Caki2 (cell line): Measurements from ENCODE around the gene PSMG3. TPM values are rescaled to one million over a fixed set of nuclear protein-coding genes. Genes with fewer than 3 reads are reported as not detected.

ENCODE experiments used
- DNase-seq: peaks from one replicate; pipeline ENCODE4 v3.0.0-alpha.2; 2015; ENCODE audit warnings: low read depth
- in situ Hi-C: cut with HindIII; loops from 2 replicates; pipeline ENCODE4 v1.10.0; 2016; ENCODE audit warnings: low sequenced_read_pairs, low pct_unique_long_range_greater_than_20kb, mixed read lengths
- total RNA-seq: library from RNA; depleted of rRNA; stranded (reverse); fragments of >200 nt; shearing (Covaris generic); gene quantifications from 2 replicates; pipeline ENCODE4 v1.2.3, GENCODE V29; 2014; ENCODE audit warnings: low replicate concordance

Gene PSMG3
- total RNA-seq, 1 experiment from 2014 or later, result 106 TPM

DNA sequence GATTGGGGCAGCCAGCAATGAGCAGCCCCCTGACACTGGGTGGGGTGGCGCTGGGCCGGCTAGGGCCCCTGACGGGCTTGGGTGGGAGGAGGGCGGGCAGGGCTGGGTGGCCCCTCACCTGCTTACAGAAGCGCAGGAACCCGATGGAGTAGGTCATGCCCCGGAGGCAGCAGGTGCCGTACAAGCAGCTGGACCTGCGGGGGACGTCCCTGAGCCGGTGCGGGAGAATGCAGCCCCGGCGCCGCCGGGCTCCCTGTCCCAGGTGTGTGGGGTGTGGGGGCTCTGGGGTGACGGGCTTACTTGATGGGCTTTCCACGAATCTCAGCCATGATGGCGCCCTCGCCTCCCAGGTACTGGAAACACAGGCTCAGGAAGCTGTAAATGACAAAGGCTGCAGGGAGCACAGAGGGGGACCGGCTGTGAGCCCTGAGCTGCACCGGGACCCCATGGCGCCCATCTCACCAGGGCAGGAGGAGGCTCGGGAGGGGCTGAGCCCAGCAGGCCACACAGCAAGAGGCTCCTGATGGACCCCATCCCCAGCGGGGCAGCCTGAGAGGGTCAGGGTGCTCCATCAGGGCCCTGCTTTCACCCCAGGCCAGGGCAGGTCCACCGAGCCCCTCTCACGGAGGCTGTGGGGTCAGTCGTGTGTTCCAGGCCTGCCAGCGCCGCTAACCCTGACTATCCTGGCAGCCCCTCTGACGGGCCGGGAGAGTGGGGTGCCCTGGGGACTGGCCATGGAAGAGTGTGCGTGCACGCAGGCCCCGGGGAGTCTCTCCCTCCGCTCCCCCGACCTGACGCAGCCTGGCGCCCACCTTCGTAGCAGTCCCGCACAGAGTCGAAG is 19.6 kb downstream of the PSMG3 start:
- DNase-seq, result no peak
- in situ Hi-C loops, result no loop called here

DNA sequence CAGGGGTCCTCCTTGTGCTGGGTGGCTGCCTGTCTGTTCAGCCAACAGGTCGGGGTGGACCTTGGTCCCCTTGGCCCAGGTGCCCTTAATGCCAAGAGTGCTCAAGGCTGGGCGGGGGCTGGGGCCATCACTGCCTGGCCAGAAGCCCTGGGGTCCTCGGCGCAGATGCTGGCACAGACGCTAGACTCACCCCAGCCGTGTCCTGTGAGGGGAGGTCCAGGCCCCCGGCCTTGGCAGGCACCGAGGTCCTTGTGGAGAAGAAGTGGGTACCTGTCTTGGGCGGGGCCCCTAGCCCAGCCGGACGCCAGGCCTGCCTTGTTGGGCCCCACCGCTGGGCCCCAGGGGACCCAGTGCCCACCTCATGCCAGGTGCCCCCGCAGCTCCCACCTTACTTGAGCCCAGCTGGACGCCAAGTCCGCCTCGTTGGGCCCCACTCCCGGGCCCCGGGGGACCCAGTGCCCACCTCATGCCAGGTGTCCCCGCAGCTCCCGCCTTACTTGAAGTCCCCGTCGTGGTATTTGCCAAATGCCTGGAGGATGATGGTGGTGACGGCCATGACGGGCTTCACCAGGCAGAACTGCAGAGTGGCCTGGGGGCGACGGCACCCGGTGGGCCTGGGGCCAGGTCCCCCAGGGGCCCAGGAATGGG is 20.4 kb downstream of the PSMG3 start:
- in situ Hi-C loops, result no loop called here
- no peak for DNase-seq

DNA sequence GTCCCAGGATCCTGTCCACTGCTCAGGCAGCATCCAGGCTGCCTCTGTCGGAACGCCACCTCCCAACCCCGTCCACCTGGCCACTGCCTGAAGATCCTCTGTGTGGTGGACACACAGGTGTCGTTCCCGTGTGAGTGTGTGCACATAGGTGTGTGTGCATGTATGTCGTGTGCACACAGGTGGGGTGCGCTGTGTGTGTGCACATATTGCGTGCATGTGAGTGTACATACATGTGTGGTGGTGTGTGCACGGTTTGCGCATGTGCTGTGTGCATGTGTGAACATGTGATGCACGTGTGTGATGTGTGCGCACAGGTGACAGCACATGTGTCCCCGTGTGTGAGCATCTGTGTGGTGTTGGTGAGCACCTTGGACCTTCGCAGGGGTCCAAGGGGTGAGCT is 20.9 kb downstream of the PSMG3 start:
- in situ Hi-C loops, result no loop called here
- no peak for DNase-seq

DNA sequence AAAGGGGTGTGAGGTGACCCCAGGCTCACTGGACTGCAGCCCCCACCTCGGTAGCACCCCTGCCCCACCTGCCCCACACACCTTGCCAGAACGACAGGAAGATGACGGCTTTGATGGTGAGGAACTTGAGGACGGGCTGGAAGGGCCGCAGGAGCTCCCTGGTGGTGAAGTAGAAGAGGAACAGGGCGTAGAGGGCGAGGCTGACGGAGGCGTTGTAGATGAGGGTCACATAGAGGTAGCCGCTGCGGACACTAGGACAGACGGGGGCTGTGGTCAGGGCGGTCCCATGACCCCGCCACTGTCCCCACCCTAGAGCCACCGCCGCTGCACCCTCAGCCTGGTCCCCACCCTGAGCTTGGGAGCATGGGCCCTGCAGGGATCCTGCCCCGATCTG is 21.4 kb downstream of the PSMG3 start:
- in situ Hi-C loops, result no loop called here
- no peak for DNase-seq

DNA sequence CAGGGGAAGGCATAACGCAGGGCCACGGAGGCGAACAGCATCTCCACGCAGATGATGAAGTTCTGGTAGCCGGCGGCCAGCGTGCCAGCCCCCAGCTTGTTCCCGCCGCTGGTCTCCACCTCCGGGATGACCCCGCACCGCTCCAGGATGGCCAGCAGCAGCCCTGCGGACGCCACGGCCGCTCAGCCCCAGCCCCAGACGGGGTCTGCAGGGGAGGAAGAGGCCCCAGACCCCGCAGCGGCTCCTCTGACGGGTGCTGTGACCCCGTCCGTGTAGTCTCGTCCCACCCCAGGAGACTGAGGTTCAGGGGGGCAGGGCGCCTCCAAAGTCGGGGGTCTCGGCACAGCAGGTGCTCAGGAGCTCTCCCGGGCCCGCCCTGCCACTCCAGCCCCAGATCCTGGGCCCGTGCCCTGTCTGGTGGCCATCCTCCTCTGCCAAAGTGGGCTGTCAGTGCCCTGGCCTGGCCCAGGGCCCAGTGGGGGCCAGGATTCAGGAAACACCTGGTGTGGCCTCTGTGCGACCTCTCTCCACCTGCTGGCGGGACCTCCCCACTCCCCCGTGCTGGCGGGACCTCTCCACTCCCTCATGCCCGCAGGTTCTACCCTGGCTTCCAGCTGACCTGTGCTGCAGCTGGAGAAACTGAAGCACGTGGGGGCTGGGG is 21.9 kb downstream of the PSMG3 start:
- DNase-seq, result no peak
- in situ Hi-C loops, result no loop called here

DNA sequence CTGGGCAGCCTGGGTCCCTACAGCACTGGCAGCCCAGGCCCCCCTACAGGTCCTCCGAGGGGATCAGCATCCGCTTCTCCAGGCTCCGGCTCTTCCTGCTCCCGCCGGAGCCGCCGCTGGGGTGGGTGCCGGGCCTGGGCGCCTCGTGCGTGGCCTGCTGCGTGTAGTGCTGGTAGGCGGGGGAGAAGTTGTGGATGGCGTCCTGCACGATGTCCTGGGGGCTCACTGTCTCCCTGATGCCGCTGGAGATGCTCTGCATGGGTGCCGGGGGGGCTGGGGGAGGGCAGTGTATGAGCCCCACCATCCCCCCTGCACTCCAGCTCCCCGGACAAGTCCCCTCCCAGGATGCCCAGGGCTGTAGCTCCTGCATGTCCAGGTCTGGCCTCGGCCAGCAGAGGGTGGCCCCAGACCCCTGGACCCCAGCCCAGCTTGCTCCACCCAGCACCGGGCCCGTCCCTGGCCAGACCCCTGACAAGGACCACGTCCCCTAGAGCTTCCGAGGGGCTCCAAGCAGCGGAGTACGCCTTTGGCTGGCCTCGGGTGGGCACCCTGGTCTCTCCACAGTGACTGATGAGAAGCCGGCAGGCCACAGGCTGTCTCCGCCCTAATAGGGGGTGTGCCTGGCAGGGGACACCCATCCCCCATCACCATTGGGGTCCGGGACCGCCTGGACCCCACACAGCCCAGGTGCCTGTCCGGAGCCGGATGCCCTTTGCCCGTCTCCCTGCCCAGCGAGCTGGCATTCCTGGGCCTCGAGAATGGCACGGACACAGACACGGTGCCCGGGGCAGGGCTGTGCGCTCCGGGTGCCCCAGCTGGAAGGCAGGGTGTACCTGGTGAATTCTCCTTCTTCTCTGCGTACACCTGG is 22.7 kb downstream of the PSMG3 start:
- in situ Hi-C loops, result no loop called here
- no peak for DNase-seq

DNA sequence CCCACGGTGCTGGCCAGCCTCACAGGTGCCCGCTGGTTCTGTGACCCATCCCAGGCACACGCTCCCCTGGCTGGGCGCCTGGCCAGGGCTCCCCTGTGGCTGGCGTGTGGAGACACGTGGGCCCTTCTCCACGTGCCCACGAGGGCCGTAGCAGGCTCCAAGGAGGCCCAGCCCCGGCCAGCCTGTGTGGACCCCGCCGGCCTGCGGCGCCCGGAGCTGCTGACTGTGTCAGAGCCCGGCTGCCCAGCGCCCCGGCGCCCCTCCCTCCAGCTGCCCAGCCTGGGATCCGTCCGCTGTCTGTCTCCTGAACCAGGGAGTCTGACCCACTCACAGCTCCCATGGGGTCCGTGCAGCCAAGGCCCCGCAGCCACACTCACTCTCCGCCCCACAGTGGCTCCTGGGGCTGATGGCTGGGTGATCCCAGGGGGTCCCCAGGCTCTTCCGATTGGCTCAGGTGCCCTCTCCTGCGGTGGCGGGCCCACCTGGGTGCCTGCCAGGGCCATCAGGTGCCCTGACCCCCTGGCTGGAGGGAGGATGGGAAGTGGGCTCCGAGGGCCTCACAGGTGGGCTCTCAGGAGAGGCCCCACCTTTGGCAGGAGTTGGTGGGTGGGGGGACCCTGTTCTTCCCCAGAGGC is 23.4 kb downstream of the PSMG3 start:
- no peak for DNase-seq
- in situ Hi-C loops, result no loop called here

DNA sequence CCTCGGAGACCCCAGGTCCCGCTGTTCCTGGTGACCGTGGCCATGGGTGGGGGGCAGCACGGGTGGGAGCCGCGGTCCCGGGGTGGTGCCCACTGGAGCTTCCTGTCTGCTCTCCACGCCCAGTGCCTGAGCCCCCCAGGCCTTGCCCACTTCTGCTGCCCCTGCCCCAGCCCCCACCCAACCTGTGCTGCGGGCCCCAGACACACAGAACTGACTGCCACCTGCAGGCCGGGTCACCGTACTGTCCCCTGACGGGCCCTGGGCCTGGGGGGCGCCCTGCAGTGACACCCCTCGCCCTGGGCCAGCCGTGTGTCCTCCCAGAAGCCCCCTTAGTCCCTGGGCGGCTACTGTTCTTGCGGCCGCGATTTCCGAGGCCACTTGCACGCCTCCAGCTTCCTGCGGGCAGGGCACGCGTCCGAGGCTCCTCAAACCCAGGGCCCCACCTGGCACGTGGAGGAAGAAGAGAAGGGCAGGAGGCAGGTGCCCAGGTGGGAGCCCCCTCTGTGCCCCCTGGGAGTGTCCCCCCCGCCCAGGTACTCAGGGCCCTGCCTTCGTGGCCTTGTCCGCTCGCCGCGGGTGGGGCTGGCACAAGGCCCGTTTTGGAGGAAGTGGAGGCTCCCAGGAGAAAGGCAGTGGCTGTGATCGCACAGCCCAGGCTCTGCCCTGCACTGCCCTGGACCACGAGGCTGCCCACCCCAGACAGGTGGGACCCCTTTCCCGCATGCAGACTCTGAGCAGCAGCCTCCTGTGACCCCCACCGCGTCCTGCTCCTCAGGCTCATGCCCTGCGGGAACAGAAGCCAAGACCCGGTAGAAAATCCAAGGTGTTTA is 24.2 kb downstream of the PSMG3 start:
- in situ Hi-C loops, result no loop called here
- no peak for DNase-seq

DNA sequence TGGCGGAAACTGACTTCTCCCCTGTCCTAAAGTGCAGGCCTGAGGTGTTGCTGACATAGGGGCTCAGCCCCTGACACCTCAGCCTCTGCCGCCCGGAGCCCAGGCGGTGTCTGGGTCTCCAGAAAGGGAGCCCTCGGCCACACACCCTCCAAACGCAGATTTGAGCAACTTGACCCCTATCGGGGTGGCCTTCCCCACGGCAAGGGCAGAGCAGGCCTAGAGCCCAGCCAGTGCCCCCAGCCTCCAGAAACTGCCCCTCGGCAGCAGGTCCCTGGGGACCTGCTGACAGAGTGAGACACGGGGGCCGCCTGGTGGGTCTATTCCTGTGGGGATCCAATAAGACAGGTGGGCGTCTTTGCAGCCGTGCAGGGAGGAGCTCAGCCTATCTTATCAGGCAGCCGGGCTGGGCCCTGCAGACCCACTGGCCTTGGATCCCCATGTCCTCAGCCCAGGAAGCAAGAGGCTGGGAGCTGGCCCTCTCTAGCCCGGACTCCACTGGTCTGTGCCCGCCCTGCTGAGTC is 24.9 kb downstream of the PSMG3 start:
- in situ Hi-C loops, result no loop called here

DNA sequence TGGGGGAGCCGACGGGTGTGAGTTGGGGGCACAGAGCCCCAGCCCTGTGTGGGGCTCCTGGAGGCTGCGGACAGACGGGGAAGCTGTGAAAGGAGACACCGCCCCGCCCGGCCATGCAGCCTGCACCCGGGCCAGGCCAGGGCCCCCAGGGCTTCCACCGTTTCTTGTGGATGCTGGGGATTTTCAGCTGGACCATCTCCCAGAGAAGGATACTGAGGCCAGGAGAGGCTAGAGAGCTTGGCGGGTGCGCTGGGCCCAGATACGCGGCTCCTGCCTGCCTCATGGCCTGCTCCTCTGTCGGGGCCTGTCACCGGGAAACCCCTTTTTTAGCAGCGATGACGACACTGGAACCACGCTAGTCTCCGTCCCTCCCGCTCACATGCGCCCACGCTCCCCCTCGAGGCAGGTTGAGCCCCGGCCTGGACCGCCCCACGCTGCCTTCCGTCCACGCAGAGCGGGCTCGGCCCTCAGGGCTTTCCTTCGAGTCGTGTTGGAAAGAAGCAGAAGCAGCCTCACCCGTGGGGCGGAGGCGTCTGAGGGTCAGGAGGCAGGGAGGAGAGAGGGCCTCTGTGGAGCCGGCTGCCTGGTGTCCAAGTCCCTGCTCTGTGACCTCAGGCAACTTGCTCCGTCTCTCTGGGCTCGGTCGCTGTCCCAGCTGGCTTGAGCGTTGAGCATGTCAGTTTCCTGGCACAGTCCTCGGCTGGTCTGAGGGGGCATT is 25.5 kb downstream of the PSMG3 start:
- no peak for DNase-seq

More for the DNA sequence above, 24.9 kb downstream of the PSMG3 start:
- no peak for DNase-seq

DNA sequence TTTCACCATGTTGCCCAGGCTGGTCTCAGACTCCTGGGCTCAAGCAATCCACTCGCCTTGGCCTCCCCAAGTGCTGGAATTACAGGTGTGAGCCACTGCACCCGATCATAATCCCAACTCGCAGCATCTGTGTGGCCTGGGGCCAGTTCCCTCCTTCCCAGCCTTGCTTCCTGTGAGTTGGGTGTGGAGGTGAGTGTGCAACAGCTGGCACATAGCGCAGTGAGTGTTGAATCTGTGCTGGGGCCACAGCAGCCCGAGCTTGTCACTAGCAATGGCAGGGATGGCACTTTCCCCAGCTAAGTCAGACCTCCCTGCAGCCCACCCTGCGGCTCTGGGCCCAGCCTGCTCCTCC is 26.0 kb downstream of the PSMG3 start:
- no peak for DNase-seq
- in situ Hi-C loops, result no loop called here

More for the DNA sequence above, 25.5 kb downstream of the PSMG3 start:
- in situ Hi-C loops, result no loop called here

DNA sequence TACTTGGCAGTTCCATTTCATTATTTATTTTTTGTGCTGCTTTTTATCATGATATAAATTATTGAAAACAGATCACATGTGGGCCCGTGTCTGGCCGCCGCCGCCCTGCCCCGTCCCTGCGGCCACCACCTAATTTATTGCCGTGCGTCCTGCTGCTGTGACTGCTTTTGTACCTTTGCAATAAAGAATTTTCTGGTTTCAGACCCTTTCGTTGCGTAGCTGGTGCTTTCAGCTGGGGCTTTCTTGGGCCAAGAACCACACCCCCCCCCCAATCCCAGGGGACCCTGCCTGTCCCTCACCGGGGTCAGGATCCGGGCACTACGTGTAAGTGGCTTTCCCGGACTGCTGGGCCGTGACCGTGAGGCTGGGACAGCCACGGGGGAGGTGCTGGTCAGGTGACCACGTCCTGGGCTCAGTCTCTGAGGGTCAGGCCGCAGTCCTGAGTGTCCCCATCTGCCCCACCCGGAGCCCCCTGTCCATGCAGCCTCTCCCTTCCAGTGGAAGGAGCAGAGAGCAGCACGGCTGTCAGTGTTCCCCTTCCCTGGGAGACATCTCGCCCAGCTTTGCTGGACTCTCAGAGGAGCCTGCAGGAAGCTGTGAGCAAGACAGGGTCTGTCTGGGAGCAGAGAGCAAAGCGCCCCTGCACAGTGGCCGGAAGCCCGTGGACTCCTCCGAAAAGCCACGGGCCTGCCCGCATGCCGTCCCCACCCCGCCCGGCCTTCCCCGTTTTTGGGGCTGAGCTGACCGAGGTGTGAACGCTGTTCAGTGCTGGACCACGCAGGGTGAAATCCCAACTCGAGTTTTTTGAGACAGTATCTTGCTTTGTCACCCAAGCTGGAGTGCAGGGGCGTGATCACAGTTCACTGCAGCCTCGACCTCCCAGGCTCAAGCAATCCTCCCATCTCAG is 26.7 kb downstream of the PSMG3 start:
- in situ Hi-C loops, result no loop called here
- peak; percentile 46 for DNase-seq

DNA sequence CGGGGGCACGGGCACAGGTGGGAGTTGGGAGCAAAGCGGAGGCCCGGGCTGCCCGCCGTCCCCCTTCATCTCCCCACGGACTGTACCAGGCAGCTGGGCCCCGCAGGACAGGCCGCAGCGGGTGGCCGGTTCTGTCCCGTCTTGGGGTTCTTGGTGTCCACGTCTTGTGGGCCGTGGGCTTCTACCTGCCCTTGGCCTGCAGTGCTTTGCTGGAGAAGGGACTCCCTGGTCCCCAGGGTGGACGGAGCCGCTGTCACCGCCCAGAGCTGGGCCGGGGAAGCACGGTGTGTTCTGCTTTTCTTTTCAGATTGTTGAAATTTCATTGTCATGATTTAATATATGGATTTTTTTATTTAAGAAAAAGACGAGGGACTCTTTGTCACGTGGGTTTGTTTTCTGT is 27.5 kb downstream of the PSMG3 start:
- in situ Hi-C loops, result no loop called here
- DNase-seq, result no peak

DNA sequence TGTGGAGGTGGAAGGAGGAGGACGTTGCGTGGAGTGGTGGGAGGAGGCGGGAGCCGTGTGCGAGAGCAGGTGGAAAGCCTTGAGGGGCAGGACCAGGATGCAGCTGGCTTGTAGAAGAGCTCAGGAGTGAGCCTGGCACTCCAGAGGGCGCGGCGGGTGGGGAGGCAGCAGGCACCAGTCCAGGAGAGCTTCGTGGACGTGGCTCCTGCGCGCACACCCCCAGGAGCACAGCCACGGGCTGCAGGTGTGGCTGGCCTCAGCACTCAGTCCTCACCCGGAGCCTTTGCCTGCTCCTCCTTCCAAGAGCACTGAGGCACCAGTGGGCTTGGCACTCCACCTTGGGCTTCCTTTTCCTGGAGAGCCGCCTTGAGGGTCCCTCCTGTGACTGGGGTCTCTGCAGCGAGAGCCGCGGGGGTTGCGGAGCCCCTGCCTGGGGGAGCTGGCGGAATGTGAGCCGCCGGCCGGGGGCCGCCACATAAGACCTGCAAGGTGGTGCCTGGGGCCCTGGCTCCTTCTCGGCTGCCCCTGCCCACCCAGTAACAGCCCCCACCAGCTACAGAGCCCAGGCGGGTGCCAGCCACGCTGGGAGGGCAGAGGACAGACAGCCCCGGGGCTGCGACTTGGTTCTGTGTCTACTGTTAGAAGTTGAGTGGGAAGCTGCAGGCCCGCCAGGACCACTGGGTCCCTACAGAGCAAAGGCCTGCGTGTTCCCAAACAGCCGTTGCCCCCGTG is 28.2 kb downstream of the PSMG3 start:
- DNase-seq, result no peak
- in situ Hi-C loops, result no loop called here

DNA sequence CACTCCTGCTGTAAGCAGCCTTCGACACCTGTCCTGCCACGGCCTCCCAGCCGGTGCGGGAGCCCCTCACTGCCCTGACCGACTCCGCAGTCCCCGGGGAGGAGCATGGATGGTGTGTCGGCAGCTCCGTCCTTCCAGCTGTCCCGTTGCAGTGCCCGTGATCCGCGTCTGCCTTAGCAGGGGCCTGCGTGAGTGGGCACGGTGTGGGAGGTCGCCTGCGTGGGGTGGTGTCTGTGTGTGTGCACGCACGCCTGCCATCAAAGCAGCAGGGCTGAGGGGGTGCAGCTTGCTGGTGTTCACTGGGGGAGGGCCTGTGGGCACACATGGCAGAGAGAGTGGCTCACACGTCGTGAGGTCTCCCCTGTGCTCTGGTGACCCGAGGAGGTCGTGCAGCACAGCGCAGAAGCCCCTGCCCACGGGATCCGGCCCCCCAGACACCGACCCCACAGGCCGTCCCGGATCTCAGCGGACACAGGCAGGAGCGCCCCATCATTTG is 29.0 kb downstream of the PSMG3 start:
- in situ Hi-C loops, result no loop called here
- no peak for DNase-seq
